IPS-15b (cell line): ENCODE results near the gene TPRX2.
"Not testable (repeated sequence)": the region's sequence is repeated elsewhere in the genome, so short reads cannot be mapped to it uniquely, and the experiment has no call there.

Experiments used
- H3K27me3 ChIP-seq: one replicate; pipeline ENCODE4 v1.6.1; 2013; ENCODE audit warnings: low read length; ENCODE audit not compliant: control insufficient read depth, insufficient read depth
- H3K36me3 ChIP-seq: one replicate; pipeline ENCODE4 v1.6.1; 2013; ENCODE audit warnings: low read length; ENCODE audit not compliant: control insufficient read depth, insufficient read depth
- H3K4me1 ChIP-seq: one replicate; pipeline ENCODE4 v1.6.1; 2013; ENCODE audit warnings: mild to moderate bottlenecking, low read length; ENCODE audit not compliant: control insufficient read depth, insufficient read depth
- H3K4me3 ChIP-seq: one replicate; pipeline ENCODE4 v1.5.1; 2013; ENCODE audit warnings: low read depth, low read length
- H3K9ac ChIP-seq: one replicate; pipeline ENCODE4 v1.6.1; 2013; ENCODE audit warnings: low read depth, mild to moderate bottlenecking, low read length
- H3K9me3 ChIP-seq: one replicate; pipeline ENCODE4 v1.6.1; 2013; ENCODE audit warnings: mild to moderate bottlenecking, low read length; ENCODE audit not compliant: control insufficient read depth, insufficient read depth

TPRX2 gene, protein sequence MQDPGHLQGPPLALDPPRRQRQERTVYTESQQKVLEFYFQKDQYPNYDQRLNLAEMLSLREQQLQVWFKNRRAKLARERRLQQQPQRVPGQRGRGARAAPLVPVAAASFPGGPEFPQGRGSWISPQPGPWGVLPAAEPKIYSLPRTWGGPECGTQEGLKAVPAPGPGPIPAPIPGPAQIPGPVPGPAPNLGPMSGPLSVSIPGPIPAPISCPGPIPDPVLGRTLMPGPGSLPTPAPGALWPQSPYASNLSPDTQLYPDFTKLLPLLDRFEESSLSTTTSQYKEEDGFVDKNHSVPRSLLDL

DNA sequence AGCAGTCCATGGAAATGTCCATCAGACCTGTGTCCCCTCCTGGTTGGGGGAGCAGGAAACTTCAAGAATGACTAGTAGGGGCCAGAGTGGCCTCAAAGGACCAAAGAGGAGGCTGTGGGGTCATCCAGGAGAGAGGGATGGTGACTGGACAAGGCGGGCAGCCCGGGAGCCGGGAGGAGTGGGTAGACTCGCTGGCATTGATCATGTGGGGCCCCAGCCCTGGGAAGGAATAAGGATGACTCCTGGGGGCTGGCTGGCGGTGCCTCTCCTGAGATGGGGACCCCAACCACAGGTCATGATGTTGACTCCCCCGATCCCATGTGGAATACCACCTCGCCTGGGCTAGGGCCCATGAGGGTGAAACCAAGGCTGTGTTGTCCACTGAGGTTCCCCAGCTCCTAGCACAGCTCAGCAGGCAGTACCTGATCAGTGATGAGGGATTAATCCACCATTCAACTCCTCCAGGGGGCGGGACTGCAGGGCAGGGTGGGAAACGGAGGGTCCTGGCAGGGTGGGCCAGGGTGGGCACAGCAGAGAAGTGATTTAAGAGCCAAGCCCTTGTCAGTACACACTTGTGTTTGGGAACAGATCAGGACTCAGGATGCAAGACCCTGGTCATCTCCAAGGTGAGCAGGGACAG is at the start of gene TPRX2:
TPRX2 (plus strand) TSS at position 590 of the 640 bp plus-strand sequence; CDS start at position 602, 12 bp downstream.
- not testable (repeated sequence) for H3K9ac ChIP-seq, H3K4me3 ChIP-seq, H3K27me3 ChIP-seq, H3K4me1 ChIP-seq, H3K36me3 ChIP-seq, H3K9me3 ChIP-seq

DNA sequence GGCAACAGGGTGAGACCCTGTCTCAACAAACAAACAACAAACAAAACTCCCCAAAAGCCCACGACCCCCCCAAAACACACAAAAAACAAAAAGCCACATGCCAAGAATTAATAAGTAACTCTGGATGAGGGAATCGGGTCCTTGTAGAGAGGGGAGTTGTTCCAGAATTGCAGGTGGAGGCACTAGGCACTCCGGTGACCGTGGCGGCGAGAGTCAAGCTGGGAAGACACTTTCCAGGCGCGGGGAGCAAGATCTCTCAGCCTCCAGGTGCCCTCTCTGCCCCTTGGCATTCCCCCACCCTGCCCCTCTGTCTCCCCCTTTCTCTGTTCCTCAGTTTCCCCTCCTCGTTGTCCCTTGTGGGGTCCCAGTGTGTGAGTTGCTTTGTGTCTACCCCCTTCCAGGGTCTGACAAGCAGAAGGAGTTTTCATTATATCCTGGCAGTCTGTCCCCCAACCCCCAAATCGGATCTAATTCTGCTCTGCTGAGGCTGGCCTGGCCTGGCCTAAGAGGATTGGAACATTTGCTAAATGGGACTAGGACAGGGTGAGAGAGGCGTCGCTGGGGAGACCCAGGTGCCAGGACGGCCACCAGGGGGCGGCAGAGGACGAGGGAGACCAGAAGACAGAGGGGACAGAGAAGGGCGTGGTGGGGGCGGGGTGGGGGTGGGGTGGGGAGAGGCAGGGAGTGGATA is 45.6 kb upstream of the TPRX2 start:
- Histone ChIP-seq H3K9me3 (no peaks in the 10 kb centered on the region), H3K36me3 (no peaks in the 10 kb centered on the region), H3K27me3 (no peaks in the 10 kb centered on the region), H3K4me1 (peaks cover 3% of the 10 kb centered on the region), H3K9ac (no peak overlapping the region), H3K4me3 (no peak overlapping the region)

DNA sequence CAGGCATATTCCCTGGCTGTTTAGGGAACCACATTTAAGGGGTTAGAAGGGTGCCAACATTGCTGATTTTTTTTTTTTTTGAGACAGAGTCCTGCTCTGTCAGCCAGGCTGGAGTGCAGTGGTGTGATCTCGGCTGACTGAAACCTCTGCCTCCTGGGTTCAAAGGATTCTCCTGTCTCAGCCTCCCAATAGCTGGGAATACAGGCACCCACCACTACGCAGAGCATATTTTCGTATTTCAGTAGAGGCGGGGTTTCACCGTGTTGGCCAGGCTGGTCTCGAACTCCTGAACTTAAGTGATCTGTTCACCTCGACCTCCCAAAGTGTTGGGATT is 45.1 kb upstream of the TPRX2 start:
- Histone ChIP-seq H3K36me3 (no peaks in the 10 kb centered on the region), H3K9ac (no peak overlapping the region), H3K27me3 (no peaks in the 10 kb centered on the region), H3K9me3 (no peaks in the 10 kb centered on the region), H3K4me1 (peaks cover 3% of the 10 kb centered on the region), H3K4me3 (no peak overlapping the region)

DNA sequence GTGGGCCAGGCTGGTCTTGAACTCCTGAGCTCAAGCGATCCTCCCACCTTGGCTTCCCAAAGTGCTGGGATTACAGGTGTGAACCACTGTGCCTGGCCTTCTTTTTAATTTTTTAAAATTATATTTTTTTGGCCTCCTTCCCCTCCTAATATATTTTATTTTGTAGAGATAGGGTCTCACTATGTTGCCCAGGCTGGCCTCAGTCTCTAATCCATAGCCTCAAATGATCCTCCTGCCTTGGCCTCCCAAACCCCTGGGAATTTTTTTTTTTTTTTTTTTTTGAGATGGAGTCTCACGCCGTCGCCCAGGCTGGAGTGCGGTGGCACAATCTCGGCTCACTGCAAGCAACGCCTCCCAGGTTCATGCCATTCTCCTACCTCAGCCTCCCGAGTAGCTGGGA is 42.8 kb upstream of the TPRX2 start:
- H3K27me3 ChIP-seq, H3K9ac ChIP-seq, H3K9me3 ChIP-seq, H3K36me3 ChIP-seq, H3K4me3 ChIP-seq: not testable (repeated sequence)
- peaks cover 12% of the 10 kb centered on the region for H3K4me1 ChIP-seq

DNA sequence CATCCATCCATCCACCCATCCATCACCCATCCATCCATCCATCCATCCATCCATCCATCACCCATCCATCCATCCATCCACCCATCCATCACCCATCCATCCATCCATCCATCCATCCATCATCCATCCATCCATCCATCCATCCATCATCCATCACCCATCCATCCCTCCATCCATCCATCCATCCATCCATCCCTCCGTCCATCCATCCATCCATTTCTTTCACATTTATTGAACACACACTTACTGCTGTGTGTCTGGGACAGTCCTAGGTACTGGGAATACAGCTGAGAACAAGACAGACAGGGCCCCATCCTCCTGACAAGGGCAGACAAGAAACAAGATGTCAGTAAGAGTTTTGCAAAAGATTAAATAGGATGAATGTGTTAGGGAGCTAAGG is 40.8 kb upstream of the TPRX2 start:
- not testable (repeated sequence) for H3K4me3 ChIP-seq, H3K36me3 ChIP-seq, H3K9me3 ChIP-seq, H3K9ac ChIP-seq, H3K27me3 ChIP-seq
- peaks cover 14% of the 10 kb centered on the region for H3K4me1 ChIP-seq

DNA sequence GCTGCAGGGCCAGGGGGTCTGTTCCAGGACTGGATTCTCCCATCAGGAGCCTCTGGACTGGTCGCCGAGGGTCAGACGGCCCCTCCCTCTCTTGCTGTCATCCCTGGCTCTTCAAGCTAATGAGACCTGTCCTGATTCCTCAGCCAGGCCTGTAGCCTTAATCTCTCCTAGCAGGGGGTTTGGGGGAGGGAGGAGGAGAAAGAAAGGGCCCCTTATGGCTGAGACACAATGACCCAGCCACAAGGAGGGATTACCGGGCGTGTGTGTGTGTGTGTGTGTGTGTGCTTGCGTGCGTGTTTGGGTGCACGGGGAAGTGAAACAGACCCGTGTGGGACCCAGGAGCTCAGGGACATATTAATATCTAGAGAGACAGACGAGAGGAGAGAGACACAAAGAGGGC is 39.2 kb upstream of the TPRX2 start:
- H3K4me3 ChIP-seq: peak overlapping the region; percentile 13
- H3K9ac ChIP-seq: no peak overlapping the region
- peaks cover 12% of the 10 kb centered on the region for H3K4me1 ChIP-seq
- H3K36me3 ChIP-seq: no peaks in the 10 kb centered on the region
- no peaks in the 10 kb centered on the region for H3K27me3 ChIP-seq
- H3K9me3 ChIP-seq: no peaks in the 10 kb centered on the region

DNA sequence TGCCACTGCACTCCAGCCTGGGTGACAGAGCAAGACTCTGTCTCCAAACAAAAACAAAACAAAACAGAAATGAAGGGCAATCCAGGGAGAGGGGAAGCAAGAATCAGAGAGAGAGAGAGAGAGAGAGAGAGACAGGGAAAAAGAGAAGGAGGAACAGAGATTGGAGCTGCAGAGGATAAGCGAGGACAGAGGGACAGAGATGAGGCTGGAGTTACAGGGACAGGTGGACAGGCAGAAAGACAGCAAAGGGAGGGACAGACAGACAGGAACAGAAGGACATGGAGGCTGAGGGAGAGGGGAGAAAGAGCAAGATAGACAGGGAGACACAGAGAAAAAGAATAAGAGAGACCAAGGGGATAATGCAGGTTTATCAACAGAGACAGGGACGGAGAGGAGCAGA is 38.6 kb upstream of the TPRX2 start:
- H3K36me3 ChIP-seq: no peaks in the 10 kb centered on the region
- H3K4me3 ChIP-seq: no peak overlapping the region
- H3K27me3 ChIP-seq: no peaks in the 10 kb centered on the region
- no peak overlapping the region for H3K9ac ChIP-seq
- H3K4me1 ChIP-seq: peaks cover 12% of the 10 kb centered on the region
- H3K9me3 ChIP-seq: no peaks in the 10 kb centered on the region

DNA sequence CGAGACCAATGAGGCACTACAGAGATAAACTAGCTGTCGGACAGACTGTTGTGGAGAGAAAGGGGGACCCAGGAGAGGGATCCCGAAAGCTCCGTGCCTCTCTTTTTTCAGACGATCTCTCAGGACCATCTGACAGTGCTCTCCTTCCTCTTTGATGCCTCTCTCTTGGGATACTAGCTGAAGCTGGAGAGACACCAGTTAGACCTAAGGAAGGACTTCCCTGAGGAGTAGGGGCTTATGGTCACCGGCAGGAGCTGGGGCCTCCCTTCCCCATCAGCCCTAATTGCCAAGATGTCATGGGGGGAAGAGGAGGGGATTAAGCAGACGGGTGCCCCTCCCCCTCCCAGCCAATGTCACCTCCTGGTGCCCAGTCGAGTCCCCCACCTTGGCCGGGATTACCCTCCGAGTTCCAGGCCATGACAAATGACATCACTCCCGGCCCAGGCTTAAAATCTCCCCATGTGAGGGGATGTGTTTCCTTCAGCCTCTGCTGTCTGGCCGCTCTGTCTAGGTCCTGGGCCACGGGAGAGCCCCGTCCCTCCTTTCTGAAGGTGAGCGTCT is 37.5 kb upstream of the TPRX2 start, which contains the start of gene CRX:
CRX (plus strand) TSS at position 478 of the 561 bp plus-strand sequence. CDS start 12,507 bp downstream, outside the sequence.
- Histone ChIP-seq H3K9me3 (no peaks in the 10 kb centered on the region), H3K27me3 (no peaks in the 10 kb centered on the region), H3K9ac (no peak within 1 kb of the TSS), H3K36me3 (no peaks in the 10 kb centered on the region), H3K4me1 (peaks cover 12% of the 10 kb centered on the region), H3K4me3 (no peak within 1 kb of the TSS)

DNA sequence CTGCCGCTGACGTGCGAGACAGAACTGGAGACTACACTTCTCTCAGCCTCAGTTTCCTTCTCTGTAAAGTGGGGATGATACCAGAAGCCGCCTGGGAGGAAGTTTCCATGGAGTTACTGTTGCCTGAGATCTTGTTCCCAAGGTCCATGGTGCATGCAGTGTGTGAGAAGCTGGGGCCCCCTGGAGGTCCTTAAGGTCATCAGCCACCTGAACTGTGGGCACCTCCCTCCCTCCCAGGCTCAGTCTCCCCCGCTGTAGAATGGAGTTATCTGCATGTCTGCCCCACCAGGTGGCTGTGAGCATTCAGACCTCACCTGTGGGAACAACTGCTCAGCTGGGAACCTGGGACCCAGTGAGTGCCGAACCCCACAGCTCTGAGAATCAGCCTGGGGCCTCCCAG is 34.6 kb upstream of the TPRX2 start:
- no peaks in the 10 kb centered on the region for H3K36me3 ChIP-seq
- no peak overlapping the region for H3K4me3 ChIP-seq
- H3K27me3 ChIP-seq: no peaks in the 10 kb centered on the region
- peaks cover 9% of the 10 kb centered on the region for H3K4me1 ChIP-seq
- no peak overlapping the region for H3K9ac ChIP-seq
- no peaks in the 10 kb centered on the region for H3K9me3 ChIP-seq

DNA sequence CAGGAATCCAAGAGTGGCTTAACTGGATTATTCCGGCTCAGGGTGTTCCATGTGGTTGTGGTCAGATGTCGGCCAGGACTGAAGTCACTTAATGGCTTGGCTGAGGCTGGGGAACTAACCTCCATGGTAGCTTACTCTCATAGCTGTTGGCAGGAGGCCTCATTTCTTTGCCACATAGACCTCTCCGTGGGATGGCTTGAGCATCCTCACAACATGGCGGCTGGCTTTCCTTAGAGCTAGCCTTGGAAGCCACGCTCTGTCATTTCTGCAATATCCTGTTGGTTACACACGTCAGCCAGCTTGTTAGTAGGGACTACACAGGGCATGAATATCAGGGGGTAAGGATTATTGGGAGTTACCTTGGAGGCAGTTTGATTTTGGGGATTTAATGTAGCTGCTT is 32.2 kb upstream of the TPRX2 start:
- H3K27me3 ChIP-seq: no peaks in the 10 kb centered on the region
- no peak overlapping the region for H3K9ac ChIP-seq
- no peak overlapping the region for H3K4me3 ChIP-seq
- H3K9me3 ChIP-seq: no peaks in the 10 kb centered on the region
- no peaks in the 10 kb centered on the region for H3K36me3 ChIP-seq
- peaks cover 2% of the 10 kb centered on the region for H3K4me1 ChIP-seq

DNA sequence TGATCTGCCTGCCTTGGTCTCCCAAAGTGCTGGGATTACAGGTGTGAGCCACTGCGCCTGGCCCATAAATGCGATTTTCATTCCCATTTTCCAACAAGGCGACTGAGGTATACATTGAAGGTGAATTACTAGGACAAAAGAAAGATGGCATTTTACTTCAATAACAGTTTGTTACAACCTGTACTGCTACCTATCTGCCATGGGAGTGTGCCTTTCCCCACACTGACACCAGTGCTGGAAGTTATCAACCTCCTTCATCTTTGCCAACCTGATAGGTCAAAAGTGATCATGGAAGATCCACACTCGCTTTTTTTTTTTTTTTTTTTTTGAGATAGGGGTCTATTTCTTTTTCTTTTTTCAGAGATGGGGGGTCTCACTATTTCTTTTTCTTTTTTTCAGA is 26.3 kb upstream of the TPRX2 start:
- no peaks in the 10 kb centered on the region for H3K36me3 ChIP-seq
- H3K4me1 ChIP-seq: no peaks in the 10 kb centered on the region
- H3K9ac ChIP-seq: no peak overlapping the region
- H3K9me3 ChIP-seq: no peaks in the 10 kb centered on the region
- H3K4me3 ChIP-seq: no peak overlapping the region
- no peaks in the 10 kb centered on the region for H3K27me3 ChIP-seq

DNA sequence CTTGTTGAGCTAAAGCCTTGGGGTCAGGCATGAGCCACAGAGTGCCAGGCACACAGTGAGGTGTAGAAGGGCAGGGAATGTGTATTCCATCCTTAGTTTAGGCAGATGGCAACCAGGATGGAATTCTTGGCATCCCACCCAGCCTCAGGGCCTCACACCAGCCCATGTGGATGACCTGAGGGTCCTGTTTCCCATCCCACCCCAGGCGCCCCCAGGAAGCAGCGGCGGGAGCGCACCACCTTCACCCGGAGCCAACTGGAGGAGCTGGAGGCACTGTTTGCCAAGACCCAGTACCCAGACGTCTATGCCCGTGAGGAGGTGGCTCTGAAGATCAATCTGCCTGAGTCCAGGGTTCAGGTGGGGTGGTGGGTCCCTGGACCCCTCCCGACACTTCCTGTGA is 23.0 kb upstream of the TPRX2 start:
- Histone ChIP-seq H3K36me3 (no peaks in the 10 kb centered on the region), H3K9me3 (no peaks in the 10 kb centered on the region), H3K9ac (no peak overlapping the region), H3K4me1 (peaks cover 2% of the 10 kb centered on the region), H3K27me3 (no peaks in the 10 kb centered on the region), H3K4me3 (no peak overlapping the region)
